ENCODE results near the gene MYBPH.

DNA sequence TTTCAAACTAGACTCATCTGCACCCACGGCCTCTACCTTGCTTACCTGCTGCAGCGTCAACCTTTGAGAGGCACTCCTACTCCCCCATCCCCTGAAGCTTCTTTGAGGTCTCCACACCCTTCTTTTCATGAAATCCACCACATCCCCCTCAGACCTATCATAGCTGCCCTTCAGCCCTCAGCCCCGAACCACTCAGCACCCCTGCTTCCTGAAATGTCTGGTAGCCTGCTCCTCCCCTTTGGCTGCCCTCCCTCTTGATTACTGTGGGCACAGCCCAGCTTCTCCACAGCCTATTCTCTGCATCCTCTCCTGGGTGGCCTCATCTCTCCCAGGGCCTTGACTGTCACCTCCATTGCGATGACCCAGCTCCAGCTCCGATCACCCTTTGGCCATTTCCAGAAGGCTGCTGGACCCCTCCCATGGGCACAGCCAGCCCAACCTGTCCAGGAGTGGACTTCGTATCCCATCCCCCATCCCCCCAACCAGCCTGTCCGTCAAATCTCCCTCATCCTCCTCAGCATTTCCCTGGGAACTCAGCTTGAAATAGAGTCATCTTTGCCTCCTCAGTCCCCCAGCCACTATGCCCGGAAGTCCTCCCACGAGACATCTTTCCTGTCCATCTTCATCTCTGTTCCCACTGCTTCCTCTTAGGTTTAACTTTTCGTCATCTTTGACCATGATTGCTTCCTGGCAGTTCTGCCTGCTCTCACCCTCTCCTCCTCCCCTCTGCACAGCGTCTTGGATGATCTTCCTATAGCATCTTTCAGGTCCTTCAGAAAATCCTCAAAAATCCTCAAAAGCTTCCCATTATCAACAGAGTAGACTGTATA, 54.2 kb downstream of the MYBPH start:
- TF ChIP-seq, protein P1, sequence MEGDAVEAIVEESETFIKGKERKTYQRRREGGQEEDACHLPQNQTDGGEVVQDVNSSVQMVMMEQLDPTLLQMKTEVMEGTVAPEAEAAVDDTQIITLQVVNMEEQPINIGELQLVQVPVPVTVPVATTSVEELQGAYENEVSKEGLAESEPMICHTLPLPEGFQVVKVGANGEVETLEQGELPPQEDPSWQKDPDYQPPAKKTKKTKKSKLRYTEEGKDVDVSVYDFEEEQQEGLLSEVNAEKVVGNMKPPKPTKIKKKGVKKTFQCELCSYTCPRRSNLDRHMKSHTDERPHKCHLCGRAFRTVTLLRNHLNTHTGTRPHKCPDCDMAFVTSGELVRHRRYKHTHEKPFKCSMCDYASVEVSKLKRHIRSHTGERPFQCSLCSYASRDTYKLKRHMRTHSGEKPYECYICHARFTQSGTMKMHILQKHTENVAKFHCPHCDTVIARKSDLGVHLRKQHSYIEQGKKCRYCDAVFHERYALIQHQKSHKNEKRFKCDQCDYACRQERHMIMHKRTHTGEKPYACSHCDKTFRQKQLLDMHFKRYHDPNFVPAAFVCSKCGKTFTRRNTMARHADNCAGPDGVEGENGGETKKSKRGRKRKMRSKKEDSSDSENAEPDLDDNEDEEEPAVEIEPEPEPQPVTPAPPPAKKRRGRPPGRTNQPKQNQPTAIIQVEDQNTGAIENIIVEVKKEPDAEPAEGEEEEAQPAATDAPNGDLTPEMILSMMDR (conservative IDR thresholded peaks at IDR 0.05; ENCODE audit: low read depth in 2 of 2): no peak
- TF ChIP-seq POLR2AphosphoS5 (IDR thresholded peaks at IDR 0.05; ENCODE audit: low read depth): no peak
- TF ChIP-seq EZH2 (IDR thresholded peaks at IDR 0.05; ENCODE audit: low read depth, unreplicated experiment): no peak
- TF ChIP-seq JUNB (IDR thresholded peaks at IDR 0.05; ENCODE audit: unreplicated experiment): no peak
- no peak for TF ChIP-seq CREB1 (CRISPR knock-in tag; IDR thresholded peaks at IDR 0.05; ENCODE audit: low read depth)
- no peak for TF ChIP-seq EZH2phosphoT487 (IDR thresholded peaks at IDR 0.05; ENCODE audit: unreplicated experiment)
- TF ChIP-seq, protein P2, sequence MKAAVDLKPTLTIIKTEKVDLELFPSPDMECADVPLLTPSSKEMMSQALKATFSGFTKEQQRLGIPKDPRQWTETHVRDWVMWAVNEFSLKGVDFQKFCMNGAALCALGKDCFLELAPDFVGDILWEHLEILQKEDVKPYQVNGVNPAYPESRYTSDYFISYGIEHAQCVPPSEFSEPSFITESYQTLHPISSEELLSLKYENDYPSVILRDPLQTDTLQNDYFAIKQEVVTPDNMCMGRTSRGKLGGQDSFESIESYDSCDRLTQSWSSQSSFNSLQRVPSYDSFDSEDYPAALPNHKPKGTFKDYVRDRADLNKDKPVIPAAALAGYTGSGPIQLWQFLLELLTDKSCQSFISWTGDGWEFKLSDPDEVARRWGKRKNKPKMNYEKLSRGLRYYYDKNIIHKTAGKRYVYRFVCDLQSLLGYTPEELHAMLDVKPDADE (IDR thresholded peaks at IDR 0.05): no peak
- no peak for TF ChIP-seq STAT1 (IDR thresholded peaks at IDR 0.05; ENCODE audit: unreplicated experiment)
- no peak for TF ChIP-seq NANOG (IDR thresholded peaks at IDR 0.05; ENCODE audit: borderline replicate concordance)
